WTC11 (cell line): ENCODE results near the gene SIGMAR1. TPM values are rescaled to one million over a fixed set of nuclear protein-coding genes. Genes with fewer than 3 reads are reported as not detected.

Source experiments
- ATAC-seq: fragments of 200-7000 bp; cut with Tn5 transposase; 2 replicates; pipeline ENCODE4 v1.10.0; 2021; ENCODE audit warnings: mild to moderate bottlenecking, moderate library complexity
- CTCF ChIA-PET: fragments of 300-600 bp; sonication (Branson Sonifier 250); formaldehyde crosslinking; loops from one replicate; lab custom pipeline; 2021; ENCODE audit warnings: antibody characterized with exemption; lab: Charles Lee
- POLR2A ChIA-PET: fragments of 350-600 bp; sonication (Branson Sonifier 250); formaldehyde crosslinking; loops from one replicate; lab custom pipeline; 2021; ENCODE audit warnings: antibody characterized with exemption; lab: Charles Lee
- DNase-seq: peaks from one replicate; pipeline ENCODE4 v3.0.0; 2021; ENCODE audit warnings: low spot score
- H3K27ac Mint-ChIP-seq: 2 replicates; pipeline ENCODE4 v1.8.0; 2021; ENCODE audit warnings: mixed read lengths
- H3K27me3 Mint-ChIP-seq: 2 replicates; pipeline ENCODE4 v1.8.0; 2021; ENCODE audit warnings: low read depth, mild to moderate bottlenecking, moderate library complexity, mixed read lengths
- H3K36me3 Mint-ChIP-seq: 2 replicates; pipeline ENCODE4 v1.8.0; 2021; ENCODE audit warnings: mixed read lengths
- H3K4me1 Mint-ChIP-seq: 2 replicates; pipeline ENCODE4 v1.8.0; 2022; ENCODE audit warnings: mixed read lengths
- H3K4me3 Mint-ChIP-seq: 2 replicates; pipeline ENCODE4 v1.8.0; 2021; ENCODE audit warnings: mild to moderate bottlenecking, moderate library complexity, mixed read lengths
- H3K9me3 Mint-ChIP-seq: 2 replicates; pipeline ENCODE4 v1.8.0; 2021; ENCODE audit warnings: mixed read lengths
- ARID4B ChIP-seq: sonication (generic); formaldehyde crosslinking; IDR thresholded peaks from 2 replicates; pipeline ENCODE4 v1.8.0; 2023; ENCODE audit warnings: missing genetic modification reagents, mild to moderate bottlenecking, borderline replicate concordance
- ATF1 ChIP-seq: sonication (generic); formaldehyde crosslinking; IDR thresholded peaks from 2 replicates; pipeline ENCODE4 v1.8.1; 2023; ENCODE audit warnings: mild to moderate bottlenecking, moderate library complexity, missing genetic modification reagents
- CBFB ChIP-seq: sonication (generic); formaldehyde crosslinking; IDR thresholded peaks from 2 replicates; pipeline ENCODE4 v1.8.1; 2022; ENCODE audit warnings: mild to moderate bottlenecking, low read depth, missing genetic modification reagents
- FOXK1 ChIP-seq: sonication (generic); formaldehyde crosslinking; IDR thresholded peaks from 2 replicates; pipeline ENCODE4 v1.8.0; 2022; ENCODE audit warnings: mild to moderate bottlenecking, moderate library complexity, missing genetic modification reagents
- HMGA2 ChIP-seq: fragments of 250-450 bp; sonication (Bioruptor Pico); IDR thresholded peaks from 2 replicates; pipeline ENCODE4 v1.4.0; 2021; ENCODE audit warnings: mild to moderate bottlenecking, moderate library complexity
- MAX ChIP-seq: sonication (generic); formaldehyde crosslinking; IDR thresholded peaks from 2 replicates; pipeline ENCODE4 v1.8.0; 2022; ENCODE audit warnings: mild to moderate bottlenecking, missing genetic modification reagents
- MYBL2 ChIP-seq: sonication (generic); formaldehyde crosslinking; IDR thresholded peaks from 2 replicates; pipeline ENCODE4 v1.8.1; 2023; ENCODE audit warnings: mild to moderate bottlenecking, moderate library complexity, missing genetic modification reagents
- NR1H2 ChIP-seq: sonication (generic); formaldehyde crosslinking; IDR thresholded peaks from 2 replicates; pipeline ENCODE4 v1.9.0; 2021; ENCODE audit warnings: mild to moderate bottlenecking, moderate library complexity, missing genetic modification reagents
- NR3C1 ChIP-seq: sonication (generic); formaldehyde crosslinking; conservative IDR thresholded peaks from 2 replicates; pipeline ENCODE4 v1.8.1; 2023; ENCODE audit warnings: low read depth, mild to moderate bottlenecking, missing genetic modification reagents
- OVOL2 ChIP-seq: fragments of 250-450 bp; sonication (Bioruptor Pico); IDR thresholded peaks from 2 replicates; pipeline ENCODE4 v1.9.0; 2021; ENCODE audit warnings: mild to moderate bottlenecking, borderline replicate concordance
- RORB ChIP-seq: fragments of 250-450 bp; sonication (Bioruptor Pico); IDR thresholded peaks from 2 replicates; pipeline ENCODE4 v1.9.0; 2021; ENCODE audit warnings: mild to moderate bottlenecking
- TEAD1 ChIP-seq: sonication (generic); formaldehyde crosslinking; IDR thresholded peaks from 2 replicates; pipeline ENCODE4 v1.8.0; 2022; ENCODE audit warnings: mild to moderate bottlenecking, missing genetic modification reagents
- TP53 ChIP-seq: sonication (generic); formaldehyde crosslinking; IDR thresholded peaks from 2 replicates; pipeline ENCODE4 v1.8.1; 2023; ENCODE audit warnings: mild to moderate bottlenecking, missing genetic modification reagents
- ZBTB21 ChIP-seq: sonication (generic); formaldehyde crosslinking; IDR thresholded peaks from 2 replicates; pipeline ENCODE4 v1.8.1; 2023; ENCODE audit warnings: mild to moderate bottlenecking, missing genetic modification reagents, borderline replicate concordance
- ZNF138 ChIP-seq: sonication (generic); formaldehyde crosslinking; conservative IDR thresholded peaks from 2 replicates; pipeline ENCODE4 v1.8.1; 2022; ENCODE audit warnings: mild to moderate bottlenecking, moderate library complexity, missing genetic modification reagents
- ZNF263 ChIP-seq: sonication (generic); formaldehyde crosslinking; IDR thresholded peaks from 2 replicates; pipeline ENCODE4 v1.8.1; 2022; ENCODE audit warnings: low read depth, mild to moderate bottlenecking, moderate library complexity, missing genetic modification reagents
- total RNA-seq: library from RNA; stranded (reverse); gene quantifications from 3 replicates; pipeline ENCODE4 v1.2.3, GENCODE V29; 2021
- TF ChIP-seq, protein P1 (sequence below): fragments of 250-450 bp; sonication (Bioruptor Pico); IDR thresholded peaks from 2 replicates; pipeline ENCODE4 v1.9.0; 2021; ENCODE audit warnings: mild to moderate bottlenecking, borderline replicate concordance
- TF ChIP-seq, protein P2 (sequence below): sonication (generic); formaldehyde crosslinking; IDR thresholded peaks from 2 replicates; pipeline ENCODE4 v1.8.0; 2022; ENCODE audit warnings: missing genetic modification reagents
- TF ChIP-seq, protein P3 (sequence below): sonication (generic); formaldehyde crosslinking; IDR thresholded peaks from 2 replicates; pipeline ENCODE4 v1.8.1; 2022; ENCODE audit warnings: low read depth, mild to moderate bottlenecking, moderate library complexity, missing genetic modification reagents, borderline replicate concordance
- TF ChIP-seq, protein P4 (sequence below): sonication (generic); formaldehyde crosslinking; IDR thresholded peaks from 2 replicates; pipeline ENCODE4 v1.8.0; 2022; ENCODE audit warnings: mild to moderate bottlenecking, missing genetic modification reagents

The SIGMAR1 gene
- total RNA-seq, 1 experiment from 2014 or later, result 108 TPM

DNA sequence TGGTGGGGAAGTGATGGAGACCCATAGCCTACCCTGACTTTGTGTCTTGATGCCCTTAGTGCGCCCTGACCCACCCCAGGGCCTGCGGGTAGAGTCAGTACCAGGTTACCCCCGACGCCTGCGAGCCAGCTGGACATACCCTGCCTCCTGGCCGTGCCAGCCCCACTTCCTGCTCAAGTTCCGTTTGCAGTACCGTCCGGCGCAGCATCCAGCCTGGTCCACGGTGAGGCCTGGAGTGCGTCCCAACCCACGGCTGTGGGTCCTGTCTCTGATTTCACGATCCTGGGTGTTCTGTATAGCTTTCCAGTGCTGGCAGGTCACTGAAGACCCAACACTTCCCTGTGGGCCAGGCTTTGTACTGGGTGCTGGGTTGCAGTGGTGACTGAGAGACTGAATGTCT, 20.9 kb upstream of the SIGMAR1 start:
- no peak overlapping the region for H3K27ac Mint-ChIP-seq
- peaks cover 9% of the 10 kb centered on the region for H3K4me1 Mint-ChIP-seq
- DNase-seq (no peak), ATAC-seq (no peak)
- POLR2A ChIA-PET, result no interaction called here
- no peaks in the 10 kb centered on the region for H3K9me3 Mint-ChIP-seq
- H3K4me3 Mint-ChIP-seq, result no peak overlapping the region
- CTCF ChIA-PET, result no interaction called here
- peaks cover 6% of the 10 kb centered on the region for H3K27me3 Mint-ChIP-seq
- no peaks in the 10 kb centered on the region for H3K36me3 Mint-ChIP-seq
- TF ChIP-seq OVOL2 (CRISPR knock-in tag) (no peak), NR1H2 (CRISPR knock-in tag) (no peak), ZNF263 (no peak)

GRCh38 chr9:34656992-34657391, 19.4 kb upstream of the SIGMAR1 start:
- TF ChIP-seq HMGA2 (CRISPR knock-in tag) (no peak), MYBL2 (CRISPR knock-in tag) (no peak), CBFB (CRISPR knock-in tag) (no peak), NR3C1 (CRISPR knock-in tag) (no peak), TP53 (CRISPR knock-in tag) (no peak), ARID4B (CRISPR knock-in tag) (no peak), ATF1 (CRISPR knock-in tag) (no peak), ZBTB21 (no peak), TEAD1 (no peak), FOXK1 (CRISPR knock-in tag) (no peak), MAX (CRISPR knock-in tag) (no peak), ZNF138 (no peak), RORB (CRISPR knock-in tag) (no peak)
- TF ChIP-seq, protein P1, sequence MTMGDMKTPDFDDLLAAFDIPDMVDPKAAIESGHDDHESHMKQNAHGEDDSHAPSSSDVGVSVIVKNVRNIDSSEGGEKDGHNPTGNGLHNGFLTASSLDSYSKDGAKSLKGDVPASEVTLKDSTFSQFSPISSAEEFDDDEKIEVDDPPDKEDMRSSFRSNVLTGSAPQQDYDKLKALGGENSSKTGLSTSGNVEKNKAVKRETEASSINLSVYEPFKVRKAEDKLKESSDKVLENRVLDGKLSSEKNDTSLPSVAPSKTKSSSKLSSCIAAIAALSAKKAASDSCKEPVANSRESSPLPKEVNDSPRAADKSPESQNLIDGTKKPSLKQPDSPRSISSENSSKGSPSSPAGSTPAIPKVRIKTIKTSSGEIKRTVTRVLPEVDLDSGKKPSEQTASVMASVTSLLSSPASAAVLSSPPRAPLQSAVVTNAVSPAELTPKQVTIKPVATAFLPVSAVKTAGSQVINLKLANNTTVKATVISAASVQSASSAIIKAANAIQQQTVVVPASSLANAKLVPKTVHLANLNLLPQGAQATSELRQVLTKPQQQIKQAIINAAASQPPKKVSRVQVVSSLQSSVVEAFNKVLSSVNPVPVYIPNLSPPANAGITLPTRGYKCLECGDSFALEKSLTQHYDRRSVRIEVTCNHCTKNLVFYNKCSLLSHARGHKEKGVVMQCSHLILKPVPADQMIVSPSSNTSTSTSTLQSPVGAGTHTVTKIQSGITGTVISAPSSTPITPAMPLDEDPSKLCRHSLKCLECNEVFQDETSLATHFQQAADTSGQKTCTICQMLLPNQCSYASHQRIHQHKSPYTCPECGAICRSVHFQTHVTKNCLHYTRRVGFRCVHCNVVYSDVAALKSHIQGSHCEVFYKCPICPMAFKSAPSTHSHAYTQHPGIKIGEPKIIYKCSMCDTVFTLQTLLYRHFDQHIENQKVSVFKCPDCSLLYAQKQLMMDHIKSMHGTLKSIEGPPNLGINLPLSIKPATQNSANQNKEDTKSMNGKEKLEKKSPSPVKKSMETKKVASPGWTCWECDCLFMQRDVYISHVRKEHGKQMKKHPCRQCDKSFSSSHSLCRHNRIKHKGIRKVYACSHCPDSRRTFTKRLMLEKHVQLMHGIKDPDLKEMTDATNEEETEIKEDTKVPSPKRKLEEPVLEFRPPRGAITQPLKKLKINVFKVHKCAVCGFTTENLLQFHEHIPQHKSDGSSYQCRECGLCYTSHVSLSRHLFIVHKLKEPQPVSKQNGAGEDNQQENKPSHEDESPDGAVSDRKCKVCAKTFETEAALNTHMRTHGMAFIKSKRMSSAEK (CRISPR knock-in tag), result no peak
- TF ChIP-seq, protein P2, sequence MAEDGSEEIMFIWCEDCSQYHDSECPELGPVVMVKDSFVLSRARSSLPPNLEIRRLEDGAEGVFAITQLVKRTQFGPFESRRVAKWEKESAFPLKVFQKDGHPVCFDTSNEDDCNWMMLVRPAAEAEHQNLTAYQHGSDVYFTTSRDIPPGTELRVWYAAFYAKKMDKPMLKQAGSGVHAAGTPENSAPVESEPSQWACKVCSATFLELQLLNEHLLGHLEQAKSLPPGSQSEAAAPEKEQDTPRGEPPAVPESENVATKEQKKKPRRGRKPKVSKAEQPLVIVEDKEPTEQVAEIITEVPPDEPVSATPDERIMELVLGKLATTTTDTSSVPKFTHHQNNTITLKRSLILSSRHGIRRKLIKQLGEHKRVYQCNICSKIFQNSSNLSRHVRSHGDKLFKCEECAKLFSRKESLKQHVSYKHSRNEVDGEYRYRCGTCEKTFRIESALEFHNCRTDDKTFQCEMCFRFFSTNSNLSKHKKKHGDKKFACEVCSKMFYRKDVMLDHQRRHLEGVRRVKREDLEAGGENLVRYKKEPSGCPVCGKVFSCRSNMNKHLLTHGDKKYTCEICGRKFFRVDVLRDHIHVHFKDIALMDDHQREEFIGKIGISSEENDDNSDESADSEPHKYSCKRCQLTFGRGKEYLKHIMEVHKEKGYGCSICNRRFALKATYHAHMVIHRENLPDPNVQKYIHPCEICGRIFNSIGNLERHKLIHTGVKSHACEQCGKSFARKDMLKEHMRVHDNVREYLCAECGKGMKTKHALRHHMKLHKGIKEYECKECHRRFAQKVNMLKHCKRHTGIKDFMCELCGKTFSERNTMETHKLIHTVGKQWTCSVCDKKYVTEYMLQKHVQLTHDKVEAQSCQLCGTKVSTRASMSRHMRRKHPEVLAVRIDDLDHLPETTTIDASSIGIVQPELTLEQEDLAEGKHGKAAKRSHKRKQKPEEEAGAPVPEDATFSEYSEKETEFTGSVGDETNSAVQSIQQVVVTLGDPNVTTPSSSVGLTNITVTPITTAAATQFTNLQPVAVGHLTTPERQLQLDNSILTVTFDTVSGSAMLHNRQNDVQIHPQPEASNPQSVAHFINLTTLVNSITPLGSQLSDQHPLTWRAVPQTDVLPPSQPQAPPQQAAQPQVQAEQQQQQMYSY (CRISPR knock-in tag), result no peak
- TF ChIP-seq, protein P3, sequence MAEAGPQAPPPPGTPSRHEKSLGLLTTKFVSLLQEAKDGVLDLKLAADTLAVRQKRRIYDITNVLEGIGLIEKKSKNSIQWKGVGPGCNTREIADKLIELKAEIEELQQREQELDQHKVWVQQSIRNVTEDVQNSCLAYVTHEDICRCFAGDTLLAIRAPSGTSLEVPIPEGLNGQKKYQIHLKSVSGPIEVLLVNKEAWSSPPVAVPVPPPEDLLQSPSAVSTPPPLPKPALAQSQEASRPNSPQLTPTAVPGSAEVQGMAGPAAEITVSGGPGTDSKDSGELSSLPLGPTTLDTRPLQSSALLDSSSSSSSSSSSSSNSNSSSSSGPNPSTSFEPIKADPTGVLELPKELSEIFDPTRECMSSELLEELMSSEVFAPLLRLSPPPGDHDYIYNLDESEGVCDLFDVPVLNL (CRISPR knock-in tag), result no peak
- TF ChIP-seq, protein P4, sequence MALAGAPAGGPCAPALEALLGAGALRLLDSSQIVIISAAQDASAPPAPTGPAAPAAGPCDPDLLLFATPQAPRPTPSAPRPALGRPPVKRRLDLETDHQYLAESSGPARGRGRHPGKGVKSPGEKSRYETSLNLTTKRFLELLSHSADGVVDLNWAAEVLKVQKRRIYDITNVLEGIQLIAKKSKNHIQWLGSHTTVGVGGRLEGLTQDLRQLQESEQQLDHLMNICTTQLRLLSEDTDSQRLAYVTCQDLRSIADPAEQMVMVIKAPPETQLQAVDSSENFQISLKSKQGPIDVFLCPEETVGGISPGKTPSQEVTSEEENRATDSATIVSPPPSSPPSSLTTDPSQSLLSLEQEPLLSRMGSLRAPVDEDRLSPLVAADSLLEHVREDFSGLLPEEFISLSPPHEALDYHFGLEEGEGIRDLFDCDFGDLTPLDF (CRISPR knock-in tag), result no peak
- H3K4me3 Mint-ChIP-seq, result no peak overlapping the region
- ATAC-seq, result no peak
- H3K4me1 Mint-ChIP-seq, result peaks cover 23% of the 10 kb centered on the region
- POLR2A ChIA-PET, result no interaction called here
- H3K9me3 Mint-ChIP-seq, result no peaks in the 10 kb centered on the region
- peaks cover 6% of the 10 kb centered on the region for H3K27me3 Mint-ChIP-seq
- no peak for DNase-seq
- no peaks in the 10 kb centered on the region for H3K36me3 Mint-ChIP-seq
- H3K27ac Mint-ChIP-seq, result no peak overlapping the region
- CTCF ChIA-PET, result interaction anchor here (1.0 to 2.6 kb wide), 4 partner anchors 8 to 94 kb away, joined by 3 to 12 read pairs (median 9); partner anchors contain the start of gene GALT
